GM18498 (cell line): ENCODE data around the gene CXCR3.
A peak's percentile ranks its signal among the peaks of the same experiment; 100 is the strongest.

ENCODE experiments used
- ATAC-seq: cut with Tn5 transposase; IDR thresholded peaks from one replicate; pipeline ENCODE4 v1.9.1; 2021; ENCODE audit warnings: mild to moderate bottlenecking, moderate library complexity; ENCODE audit not compliant: unreplicated experiment

CXCR3 gene

GRCh38 chrX:71637848-71638247 is 19.5 kb upstream of the CXCR3 start:
- ATAC-seq: peak; percentile 66

GRCh38 chrX:71637253-71637618 is 18.9 kb upstream of the CXCR3 start:
- no peak for ATAC-seq

GRCh38 chrX:71636438-71637252 is 18.3 kb upstream of the CXCR3 start:
- no peak for ATAC-seq

- ATAC-seq: no peak
Measured at GRCh38 chrX:71634366-71634765, 16.1 kb upstream of the CXCR3 start.

- ATAC-seq: peak; percentile 41
Measured at GRCh38 chrX:71632923-71633657, 14.8 kb upstream of the CXCR3 start.

GRCh38 chrX:71629467-71629866 is 11.2 kb upstream of the CXCR3 start:
- ATAC-seq: peak; percentile 76

- ATAC-seq: no peak
Measured at GRCh38 chrX:71627588-71628404, 9.5 kb upstream of the CXCR3 start.

- ATAC-seq: no peak
Measured at GRCh38 chrX:71626576-71626975, 8.3 kb upstream of the CXCR3 start.

GRCh38 chrX:71625471-71625870 is 7.2 kb upstream of the CXCR3 start:
- ATAC-seq: no peak

- ATAC-seq: no peak
Measured at GRCh38 chrX:71623714-71624113, 5.4 kb upstream of the CXCR3 start.

- ATAC-seq: peak; percentile 69
Measured at GRCh38 chrX:71622576-71623450, 4.5 kb upstream of the CXCR3 start.

- ATAC-seq: no peak
Measured at GRCh38 chrX:71622032-71622575, 3.8 kb upstream of the CXCR3 start.

- ATAC-seq: no peak
Measured at GRCh38 chrX:71621603-71622002, 3.3 kb upstream of the CXCR3 start.

GRCh38 chrX:71619986-71620385 is 1.7 kb upstream of the CXCR3 start:
- no peak for ATAC-seq

- ATAC-seq: no peak
Measured at GRCh38 chrX:71619193-71619592, 882 bp upstream of the CXCR3 start.

- ATAC-seq: no peak
Measured at GRCh38 chrX:71618787-71619186, 476 bp upstream of the CXCR3 start.

- no peak for ATAC-seq
Measured at GRCh38 chrX:71617742-71618141, 569 bp downstream of the CXCR3 start.

- ATAC-seq: no peak
Measured at GRCh38 chrX:71616672-71617529, 1.4 kb downstream of the CXCR3 start.

GRCh38 chrX:71615954-71616353 is 2.4 kb downstream of the CXCR3 start:
- no peak for ATAC-seq
